H1 (cell line): ENCODE results near the gene GPC6. TPM values are rescaled to one million over a fixed set of nuclear protein-coding genes. Genes with fewer than 3 reads are reported as not detected.

ENCODE experiments used
- CTCF ChIA-PET: fragments of 300-600 bp; sonication (Branson Sonifier 250); formaldehyde crosslinking; loops from one replicate; lab custom pipeline; 2021; ENCODE audit not compliant: partially characterized antibody; lab: Charles Lee
- POLR2A ChIA-PET: fragments of 300-600 bp; sonication (Branson Sonifier 250); formaldehyde crosslinking; loops from one replicate; lab custom pipeline; 2021; ENCODE audit warnings: inconsistent platforms; ENCODE audit not compliant: partially characterized antibody; lab: Charles Lee
- DNase-seq, 2 experiments: peaks; one replicate each; pipeline versions ENCODE4 v3.0.0 to v3.0.0-alpha.2; 2010 to 2022; ENCODE audit warnings: low spot score in 2 of 2, low read depth in 1 of 2, mixed read lengths in 1 of 2
- FAIRE-seq: peaks from 2 replicates; lab custom pipeline; 2011; peaks lifted over from hg19 to GRCh38; lab: Jason Lieb, UNC
- H2AFZ ChIP-seq: 2 replicates; pipeline ENCODE4 v1.8.1; 2012; ENCODE audit warnings: low read length, inconsistent platforms
- H2AK5ac ChIP-seq: 2 replicates; pipeline ENCODE4 v1.6.1; 2013; ENCODE audit warnings: low read depth, low read length
- H2BK120ac ChIP-seq: replicated peaks from 2 replicates; pipeline ENCODE3; 2013; ENCODE audit warnings: low read depth, low read length, inconsistent platforms
- H2BK12ac ChIP-seq: 2 replicates; pipeline ENCODE4 v1.6.1; 2013; ENCODE audit warnings: low read depth, low read length
- H2BK15ac ChIP-seq: 2 replicates; pipeline ENCODE4 v1.6.1; 2013; ENCODE audit warnings: low read length
- H2BK20ac ChIP-seq: 2 replicates; pipeline ENCODE4 v1.6.1; 2013; ENCODE audit warnings: low read length
- H2BK5ac ChIP-seq: 2 replicates; pipeline ENCODE4 v1.6.1; 2013; ENCODE audit warnings: low read depth, low read length
- H3K14ac ChIP-seq: 2 replicates; pipeline ENCODE4 v1.6.1; 2013; ENCODE audit warnings: inconsistent platforms; ENCODE audit not compliant: insufficient read length
- H3K18ac ChIP-seq: 2 replicates; pipeline ENCODE4 v1.6.1; 2013; ENCODE audit warnings: low read length; ENCODE audit errors: extremely low read depth
- H3K23ac ChIP-seq: 2 replicates; pipeline ENCODE4 v1.6.1; 2013; ENCODE audit warnings: inconsistent platforms; ENCODE audit not compliant: insufficient read length
- H3K23me2 ChIP-seq: 2 replicates; pipeline ENCODE4 v1.6.1; 2013; ENCODE audit warnings: low read depth, low read length
- H3K27ac ChIP-seq: 2 replicates; pipeline ENCODE4 v1.6.1; 2011; ENCODE audit warnings: low read depth, low read length, inconsistent platforms
- H3K27me3 ChIP-seq, 4 experiments: replicated peaks in 1 of 4; 1 replicate in 1 of 4; 2 replicates in 3 of 4; pipeline versions ENCODE4 v1.6.1 to v1.8.1; 2011 to 2013; ENCODE audit warnings: low read length in 3 of 4, mild to moderate bottlenecking in 3 of 4, inconsistent platforms in 2 of 4, mixed read lengths in 2 of 4, moderate library complexity in 1 of 4; ENCODE audit not compliant: control insufficient read depth in 3 of 4, insufficient read depth in 3 of 4; ENCODE audit errors: extremely low read depth in 1 of 4
- H3K36me3 ChIP-seq, 4 experiments: 2 replicates each; pipeline versions ENCODE4 v1.6.1 to v1.8.1; 2011 to 2013; ENCODE audit warnings: mild to moderate bottlenecking in 4 of 4, low read length in 3 of 4, moderate library complexity in 2 of 4, control low read depth in 1 of 4, inconsistent platforms in 1 of 4; ENCODE audit not compliant: insufficient read depth in 4 of 4, control insufficient read depth in 2 of 4
- H3K4ac ChIP-seq: replicated peaks from 2 replicates; pipeline ENCODE3; 2013; ENCODE audit warnings: low read length, low read depth, mixed read lengths, inconsistent platforms; ENCODE audit not compliant: insufficient read length
- H3K4me1 ChIP-seq, 4 experiments: replicated peaks in 1 of 4; 1 replicate in 1 of 4; 2 replicates in 3 of 4; pipeline versions ENCODE4 v1.6.1 to v1.8.1; 2011 to 2013; ENCODE audit warnings: low read length in 3 of 4, inconsistent platforms in 2 of 4, mixed read lengths in 1 of 4; ENCODE audit not compliant: insufficient read depth in 4 of 4, control insufficient read depth in 3 of 4
- H3K4me2 ChIP-seq, 2 experiments: 2 replicates each; pipeline versions ENCODE4 v1.6.1 to v1.8.1; 2011 to 2013; ENCODE audit warnings: low read depth in 2 of 2, low read length in 2 of 2, control low read depth in 1 of 2, inconsistent platforms in 1 of 2, mild to moderate bottlenecking in 1 of 2; ENCODE audit not compliant: insufficient read depth in 1 of 2
- H3K4me3 ChIP-seq, 4 experiments: fragments of 200-600, 300-600 bp in 1 of 4; sonication (generic), shearing (Covaris generic), sonication (Bioruptor Twin) in 1 of 4; 2 replicates each; pipeline versions ENCODE4 v1.5.1 to v1.8.1; 2011 to 2016; ENCODE audit warnings: low read length in 4 of 4, low read depth in 3 of 4, control low read depth in 2 of 4, inconsistent platforms in 2 of 4, mild to moderate bottlenecking in 2 of 4, mixed read lengths in 1 of 4, moderate library complexity in 1 of 4; ENCODE audit not compliant: insufficient read depth in 2 of 4; ENCODE audit errors: extremely low read depth in 1 of 4
- H3K56ac ChIP-seq: replicated peaks from 2 replicates; pipeline ENCODE3; 2013; ENCODE audit warnings: low read depth, mild to moderate bottlenecking, mixed read lengths, low read length, inconsistent platforms; ENCODE audit not compliant: insufficient read length
- H3K79me1 ChIP-seq: 2 replicates; pipeline ENCODE4 v1.6.1; 2013; ENCODE audit warnings: low read depth, low read length, control low read depth
- H3K79me2 ChIP-seq, 2 experiments: 2 replicates each; pipeline versions ENCODE4 v1.6.1 to v1.8.1; 2012 to 2013; ENCODE audit warnings: low read length in 2 of 2, mild to moderate bottlenecking in 2 of 2, inconsistent platforms in 1 of 2; ENCODE audit not compliant: insufficient read depth in 2 of 2, control insufficient read depth in 1 of 2
- H3K9ac ChIP-seq, 4 experiments: replicated peaks in 1 of 4; 1 replicate in 1 of 4; 2 replicates in 3 of 4; pipeline versions ENCODE4 v1.6.1 to v1.8.1; 2011 to 2013; ENCODE audit warnings: low read depth in 3 of 4, low read length in 3 of 4, control low read depth in 2 of 4, mild to moderate bottlenecking in 2 of 4, moderate library complexity in 2 of 4, inconsistent platforms in 1 of 4; ENCODE audit errors: extremely low read depth in 1 of 4
- H3K9me3 ChIP-seq, 2 experiments: 2 replicates each; pipeline versions ENCODE4 v1.6.1 to v1.8.1; 2012 to 2013; ENCODE audit warnings: mild to moderate bottlenecking in 2 of 2, moderate library complexity in 2 of 2, control low read depth in 1 of 2, inconsistent platforms in 1 of 2, low read depth in 1 of 2, low read length in 1 of 2, mixed read lengths in 1 of 2; ENCODE audit not compliant: insufficient read depth in 2 of 2
- H4K20me1 ChIP-seq, 2 experiments: replicated peaks in 1 of 2; 2 replicates each; pipeline versions ENCODE3 to v1.8.1; 2011 to 2013; ENCODE audit warnings: inconsistent platforms in 2 of 2, low read length in 2 of 2, mild to moderate bottlenecking in 1 of 2; ENCODE audit not compliant: insufficient read depth in 2 of 2, control insufficient read depth in 1 of 2
- H4K5ac ChIP-seq: 2 replicates; pipeline ENCODE4 v1.6.1; 2013; ENCODE audit warnings: low read length, low read depth, mixed read lengths, inconsistent platforms; ENCODE audit not compliant: insufficient read length
- H4K8ac ChIP-seq: 2 replicates; pipeline ENCODE4 v1.8.0; 2013; ENCODE audit warnings: mild to moderate bottlenecking, moderate library complexity, low read length, inconsistent platforms; ENCODE audit not compliant: insufficient read depth; ENCODE audit errors: extremely low read depth
- H4K91ac ChIP-seq: replicated peaks from 2 replicates; pipeline ENCODE3; 2013; ENCODE audit warnings: low read length, mixed read lengths, inconsistent platforms; ENCODE audit not compliant: insufficient read length
- EGR1 ChIP-seq: IDR thresholded peaks from 2 replicates; pipeline ENCODE4 v1.6.1; 2011; ENCODE audit warnings: low read depth, low read length, borderline replicate concordance
- TBP ChIP-seq: IDR thresholded peaks from 2 replicates; pipeline ENCODE4 v1.6.1; 2011; ENCODE audit warnings: low read depth, low read length, improper control_type of control experiment
- TCF12 ChIP-seq: IDR thresholded peaks from 2 replicates; pipeline ENCODE4 v1.6.1; 2011; ENCODE audit warnings: low read depth, mild to moderate bottlenecking, low read length
- ZNF274 ChIP-seq: IDR thresholded peaks from 2 replicates; pipeline ENCODE4 v1.7.0; 2012; ENCODE audit warnings: low read length, borderline replicate concordance; ENCODE audit errors: extremely low read depth
- WGBS, 2 experiments: shearing (Covaris generic) in 1 of 2; methylation state at CpG; one replicate each; pipeline versions ENCODE4 v1.1.6 to v1.1.7; 2013 to 2015; ENCODE audit warnings: low lambda C conversion rate in 2 of 2, mixed read lengths in 2 of 2, inconsistent platforms in 1 of 2, low coverage in 1 of 2, missing lambda C conversion rate in 1 of 2; ENCODE audit not compliant: insufficient replicate concordance in 2 of 2, insufficient coverage in 1 of 2, insufficient read length in 1 of 2; ENCODE audit errors: extremely low coverage in 1 of 2, missing lambda C conversion rate in 1 of 2; 5-methylcytosine and 5-hydroxymethylcytosine counted together
- polyA plus RNA-seq, 7 experiments: library from polyadenylated mRNA; depleted of rRNA in 3 of 7; stranded (reverse) in 5 of 7; unstranded in 2 of 7; fragments of >200 nt in 5 of 7; fragments of 200-250 nt in 2 of 7; gene quantifications; 1 replicate in 5 of 7; 2 replicates in 1 of 7; 4 replicates in 1 of 7; pipeline versions ENCODE4 v1.2.1 to v1.2.3, GENCODE V29; 2011 to 2013; ENCODE audit warnings: missing spikeins in 2 of 7, mixed read lengths in 2 of 7
- total RNA-seq: library from RNA; stranded (reverse); fragmentation: NEBNext Ultra II Directional; extraction: Animal tissue kit (Norgen Biotek cat#: 25700); gene quantifications from 2 replicates; pipeline ENCODE4 v1.2.1, GENCODE V29; 2021

Gene GPC6
- total and polyA plus RNA-seq, 2 of the 8 experiments (the other 6 are each of a cell fraction or from before 2014, with no cell fraction given), result 5.4 to 12.0 TPM

DNA sequence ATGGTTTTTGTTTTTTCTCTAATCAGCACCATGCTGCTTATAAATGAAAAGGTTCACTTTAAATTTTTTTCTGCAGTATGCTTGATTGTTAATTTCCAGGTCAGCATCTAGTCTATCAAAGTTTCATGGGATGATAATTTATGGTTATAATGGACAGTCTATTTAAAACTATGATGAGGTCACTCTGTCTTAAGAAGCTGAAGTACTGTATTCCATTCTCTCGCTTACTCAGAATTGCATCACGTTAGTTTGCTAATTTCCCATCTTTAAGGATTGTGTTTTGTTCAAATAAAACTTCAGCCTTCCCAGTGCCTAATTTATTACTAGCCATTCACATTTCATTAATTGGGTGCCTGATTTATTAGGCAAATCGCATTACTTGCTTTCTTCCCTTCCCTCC, 94.3 kb downstream of the GPC6 start:
- H4K20me1 ChIP-seq, result no peaks in the 10 kb centered on the region
- H3K23ac ChIP-seq, result no peak overlapping the region
- H3K4me2 ChIP-seq, result no peak overlapping the region
- H3K27ac ChIP-seq, result no peak overlapping the region
- H2BK12ac ChIP-seq, result no peak overlapping the region
- H3K4me3 ChIP-seq, result no peak overlapping the region
- no peak overlapping the region for H3K4ac ChIP-seq
- H3K79me2 ChIP-seq, result 0 out of 4 replicates have a peak, but pooled peaks cover 0 to 4% of the 10 kb centered on the region in 2 experiments
- no peak overlapping the region for H2AFZ ChIP-seq
- H3K18ac ChIP-seq, result no peak overlapping the region
- FAIRE-seq (no peak), DNase-seq (no peak)
- 72% methylated on average over 3 of the region's 3 CpGs; no CpG with 5 or more reads in 1 of the 2 experiments for WGBS, 2 experiments
- no peak overlapping the region for H4K91ac ChIP-seq
- no peaks in the 10 kb centered on the region for H3K27me3 ChIP-seq
- no peak overlapping the region for H2AK5ac ChIP-seq
- no peaks in the 10 kb centered on the region for H3K79me1 ChIP-seq
- H2BK20ac ChIP-seq, result no peak overlapping the region
- peaks cover 0 to 8% (median 3%) of the 10 kb centered on the region in 4 experiments; a peak in 4 of 7 replicates for H3K4me1 ChIP-seq
- H3K56ac ChIP-seq, result no peak overlapping the region
- no peak overlapping the region for H2BK120ac ChIP-seq
- H4K5ac ChIP-seq, result no peak overlapping the region
- no peak overlapping the region for H4K8ac ChIP-seq
- no peaks in the 10 kb centered on the region for H3K23me2 ChIP-seq
- H3K9me3 ChIP-seq, result no peaks in the 10 kb centered on the region
- no peak overlapping the region for H2BK5ac ChIP-seq
- H3K14ac ChIP-seq, result no peak overlapping the region
- H3K9ac ChIP-seq, result no peak overlapping the region
- no peaks in the 10 kb centered on the region for H3K36me3 ChIP-seq
- ChIA-PET POLR2A (no interaction called here), CTCF (no interaction called here)
- TF ChIP-seq TBP (no peak), ZNF274 (no peak), TCF12 (no peak), EGR1 (no peak)
- no peak overlapping the region for H2BK15ac ChIP-seq
